ENCODE measurements around the gene CDKN1C.

CDKN1C gene

DNA sequence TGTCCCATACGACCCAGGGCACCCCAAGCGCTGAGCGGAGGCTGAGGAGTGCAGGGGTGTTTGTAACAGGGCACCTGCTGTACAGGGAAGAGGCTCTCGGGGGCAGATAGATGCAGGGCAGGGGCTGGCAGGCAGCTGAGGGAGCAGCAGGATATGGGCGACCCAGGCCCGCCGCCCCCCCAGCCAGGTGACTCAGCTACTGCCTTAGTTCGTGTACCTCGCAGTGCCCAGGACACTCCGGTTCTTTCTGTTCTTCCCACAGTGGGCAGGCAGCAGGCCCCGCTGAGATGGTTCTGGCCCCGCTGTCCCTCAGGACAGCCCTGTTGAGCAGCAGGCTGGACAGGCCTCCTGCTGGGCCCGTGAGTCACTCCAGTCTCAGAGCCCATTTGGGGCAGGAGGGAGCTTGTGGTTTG lies 27.4 kb upstream of the CDKN1C start:
- H3K4me3 ChIP-seq = no peak overlapping the region
- no peaks in the 10 kb centered on the region for H3K9me3 ChIP-seq
- DNase-seq = no peak
- TF ChIP-seq, protein P1, sequence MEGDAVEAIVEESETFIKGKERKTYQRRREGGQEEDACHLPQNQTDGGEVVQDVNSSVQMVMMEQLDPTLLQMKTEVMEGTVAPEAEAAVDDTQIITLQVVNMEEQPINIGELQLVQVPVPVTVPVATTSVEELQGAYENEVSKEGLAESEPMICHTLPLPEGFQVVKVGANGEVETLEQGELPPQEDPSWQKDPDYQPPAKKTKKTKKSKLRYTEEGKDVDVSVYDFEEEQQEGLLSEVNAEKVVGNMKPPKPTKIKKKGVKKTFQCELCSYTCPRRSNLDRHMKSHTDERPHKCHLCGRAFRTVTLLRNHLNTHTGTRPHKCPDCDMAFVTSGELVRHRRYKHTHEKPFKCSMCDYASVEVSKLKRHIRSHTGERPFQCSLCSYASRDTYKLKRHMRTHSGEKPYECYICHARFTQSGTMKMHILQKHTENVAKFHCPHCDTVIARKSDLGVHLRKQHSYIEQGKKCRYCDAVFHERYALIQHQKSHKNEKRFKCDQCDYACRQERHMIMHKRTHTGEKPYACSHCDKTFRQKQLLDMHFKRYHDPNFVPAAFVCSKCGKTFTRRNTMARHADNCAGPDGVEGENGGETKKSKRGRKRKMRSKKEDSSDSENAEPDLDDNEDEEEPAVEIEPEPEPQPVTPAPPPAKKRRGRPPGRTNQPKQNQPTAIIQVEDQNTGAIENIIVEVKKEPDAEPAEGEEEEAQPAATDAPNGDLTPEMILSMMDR (IDR thresholded peaks at IDR 0.05) = no peak
- no peak overlapping the region for H3K27ac ChIP-seq
- H3K4me1 ChIP-seq = peaks cover 0 to 54% (median 11%) of the 10 kb centered on the region in 4 donors
- H3K27me3 ChIP-seq = peaks cover 0 to 16% of the 10 kb centered on the region in 2 donors
- no peaks in the 10 kb centered on the region for H3K36me3 ChIP-seq
- intact Hi-C loops (cut with DNase I; ENCODE audit: low total_unique reads) = no loop called here

GRCh38 chr11:2912498-2912897 lies 26.9 kb upstream of the CDKN1C start:
- DNase-seq = no peak
- TF ChIP-seq, protein P1 (IDR thresholded peaks at IDR 0.05) = no peak
- Histone ChIP-seq H3K4me1 (peaks cover 0 to 54% (median 11%) of the 10 kb centered on the region in 4 donors), H3K36me3 (no peaks in the 10 kb centered on the region), H3K27ac (no peak overlapping the region), H3K9me3 (no peaks in the 10 kb centered on the region), H3K27me3 (peaks cover 0 to 21% of the 10 kb centered on the region in 2 donors), H3K4me3 (no peak overlapping the region)
- intact Hi-C loops (cut with DNase I; ENCODE audit: low total_unique reads) = no loop called here

- Histone ChIP-seq H3K27me3 (peaks cover 0 to 26% of the 10 kb centered on the region in 2 donors), H3K4me3 (no peak overlapping the region), H3K9me3 (no peaks in the 10 kb centered on the region), H3K4me1 (peaks cover 0 to 54% (median 11%) of the 10 kb centered on the region in 4 donors), H3K36me3 (no peaks in the 10 kb centered on the region), H3K27ac (no peak overlapping the region)
- TF ChIP-seq, protein P1 (IDR thresholded peaks at IDR 0.05) = no peak
- no peak for DNase-seq
- intact Hi-C loops (cut with DNase I; ENCODE audit: low total_unique reads) = no loop called here
Observed at GRCh38 chr11:2911785-2912391, 26.3 kb upstream of the CDKN1C start.

DNA sequence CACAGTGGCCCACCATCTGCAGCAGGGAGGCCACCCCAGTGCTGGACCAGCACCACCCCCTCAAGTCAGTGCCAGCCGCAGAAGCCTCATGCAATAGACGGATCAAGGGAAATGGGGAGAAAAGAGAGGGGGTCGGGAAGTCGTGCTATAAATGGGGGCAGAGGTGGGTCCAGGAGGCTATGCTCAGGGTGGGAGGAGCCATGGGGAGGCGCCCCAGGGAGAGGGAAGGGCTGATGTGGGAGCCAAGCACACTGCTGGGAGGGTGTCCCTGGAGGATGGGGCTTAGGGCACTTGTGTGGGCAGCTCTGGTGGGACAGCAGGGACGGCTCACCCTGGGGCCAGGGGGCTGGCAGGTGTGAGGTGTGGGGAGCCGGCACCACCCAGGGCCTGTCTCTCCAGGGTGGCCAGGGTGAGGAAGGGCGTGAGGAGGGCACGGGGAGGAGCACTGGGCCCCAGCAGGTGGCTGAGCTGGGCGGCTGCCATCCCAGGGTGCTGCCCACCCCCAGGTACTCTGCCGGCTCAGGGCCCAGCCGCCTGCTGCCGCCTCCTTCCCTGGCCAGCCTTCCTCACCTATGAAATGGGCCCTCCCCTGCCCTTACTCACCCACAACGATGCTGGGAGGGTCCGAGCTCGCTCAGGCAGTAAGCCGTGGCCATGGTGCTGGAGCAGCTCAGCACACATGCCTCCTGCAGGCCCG lies 25.7 kb upstream of the CDKN1C start:
- intact Hi-C loops (cut with DNase I; ENCODE audit: low total_unique reads) = no loop called here

GRCh38 chr11:2910401-2910955 lies 24.9 kb upstream of the CDKN1C start:
- H3K4me1 ChIP-seq = peaks cover 0 to 54% (median 11%) of the 10 kb centered on the region in 4 donors
- no peak overlapping the region for H3K27ac ChIP-seq
- DNase-seq = no peak
- H3K4me3 ChIP-seq = no peak overlapping the region
- no peaks in the 10 kb centered on the region for H3K9me3 ChIP-seq
- H3K27me3 ChIP-seq = peaks cover 0 to 26% of the 10 kb centered on the region in 2 donors
- TF ChIP-seq, protein P1 (IDR thresholded peaks at IDR 0.05) = no peak
- no peaks in the 10 kb centered on the region for H3K36me3 ChIP-seq
- intact Hi-C loops (cut with DNase I; ENCODE audit: low total_unique reads) = no loop called here

More for the DNA sequence above, 25.7 kb upstream of the CDKN1C start:
- Histone ChIP-seq H3K9me3 (no peaks in the 10 kb centered on the region), H3K27ac (no peak overlapping the region), H3K27me3 (peaks cover 0 to 26% of the 10 kb centered on the region in 2 donors), H3K4me1 (peaks cover 0 to 54% (median 11%) of the 10 kb centered on the region in 4 donors), H3K36me3 (no peaks in the 10 kb centered on the region), H3K4me3 (no peak overlapping the region)
- no peak for DNase-seq
- TF ChIP-seq, protein P1 (IDR thresholded peaks at IDR 0.05) = no peak

Data from tibial artery (tissue), 4 donors.